GM19043 (cell line): ENCODE results near the gene GBX2.

Experiments used
- ATAC-seq: cut with Tn5 transposase; IDR thresholded peaks from one replicate; pipeline ENCODE4 v1.9.1; 2021; ENCODE audit warnings: low read depth; ENCODE audit not compliant: unreplicated experiment

Gene GBX2

DNA sequence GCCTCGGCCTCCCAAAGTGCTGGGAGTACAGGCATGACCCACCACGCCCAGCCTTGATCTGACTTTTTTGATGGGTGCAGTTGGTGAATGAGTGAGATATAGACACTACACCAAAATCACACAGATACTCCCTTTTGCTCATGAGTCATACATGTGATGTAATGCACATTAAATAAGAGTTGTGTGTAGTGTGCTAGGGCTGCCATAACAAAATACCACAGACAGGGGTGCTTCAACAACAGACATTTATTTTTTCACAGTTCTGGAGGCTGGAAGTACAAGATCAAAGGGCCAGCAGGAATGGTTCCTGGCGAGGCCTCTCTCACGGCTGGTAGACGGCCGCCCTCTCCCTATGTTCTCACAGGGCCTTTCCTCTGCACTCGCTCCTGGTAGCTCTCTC is 46.6 kb downstream of the GBX2 start:
- ATAC-seq, result no peak

GRCh38 chr2:236120829-236121228 is 47.4 kb downstream of the GBX2 start:
- ATAC-seq, result no peak

DNA sequence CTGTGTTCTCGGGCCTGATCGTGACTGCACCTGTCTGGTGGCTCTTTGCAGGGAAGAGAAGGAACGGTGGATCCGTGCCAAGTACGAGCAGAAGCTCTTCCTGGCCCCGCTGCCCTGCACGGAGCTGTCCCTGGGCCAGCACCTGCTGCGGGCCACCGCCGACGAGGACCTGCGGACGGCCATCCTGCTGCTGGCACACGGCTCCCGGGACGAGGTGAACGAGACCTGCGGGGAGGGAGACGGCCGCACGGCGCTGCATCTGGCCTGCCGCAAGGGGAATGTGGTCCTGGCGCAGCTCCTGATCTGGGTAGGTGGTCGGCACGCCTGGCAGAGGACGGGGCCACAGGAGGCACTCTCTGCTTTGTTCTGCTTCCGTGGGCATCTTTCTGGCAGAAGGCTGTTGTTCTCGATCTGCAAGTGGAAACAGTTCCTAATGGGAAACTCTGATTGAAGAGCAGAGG is 48.0 kb downstream of the GBX2 start:
- ATAC-seq, result no peak

DNA sequence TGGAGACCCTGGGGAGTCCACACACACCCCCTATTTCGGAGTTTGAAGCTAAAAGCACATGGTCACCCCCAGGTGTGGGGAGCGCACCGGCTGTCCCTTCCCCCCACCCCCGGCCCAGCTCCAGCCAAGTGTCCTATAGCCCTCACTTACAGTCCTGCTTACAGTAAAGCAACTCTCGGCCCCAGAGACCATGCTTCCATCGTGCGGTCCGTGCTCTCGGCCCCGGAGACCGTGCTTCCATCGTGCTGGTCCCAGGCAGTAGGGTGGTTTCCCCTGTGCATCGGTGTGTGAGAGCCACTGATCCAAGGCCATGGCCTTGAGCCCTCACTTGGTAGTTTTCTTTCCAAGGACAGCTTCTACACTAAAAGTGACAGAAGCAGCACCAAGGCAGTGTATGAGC is 48.7 kb downstream of the GBX2 start:
- no peak for ATAC-seq

GRCh38 chr2:236119003-236119402 is 49.2 kb downstream of the GBX2 start:
- no peak for ATAC-seq

GRCh38 chr2:236117861-236118269 is 50.3 kb downstream of the GBX2 start:
- no peak for ATAC-seq

- no peak for ATAC-seq
Observed at GRCh38 chr2:236117401-236117800, 50.8 kb downstream of the GBX2 start.
